CD1c-positive myeloid dendritic cell (primary cell): ENCODE measurements around the gene MYLIP.

ENCODE experiments used
- DNase-seq: peaks from one replicate; pipeline ENCODE4 v3.0.0-alpha.2; 2016; ENCODE audit errors: extremely low spot score

MYLIP gene

DNA sequence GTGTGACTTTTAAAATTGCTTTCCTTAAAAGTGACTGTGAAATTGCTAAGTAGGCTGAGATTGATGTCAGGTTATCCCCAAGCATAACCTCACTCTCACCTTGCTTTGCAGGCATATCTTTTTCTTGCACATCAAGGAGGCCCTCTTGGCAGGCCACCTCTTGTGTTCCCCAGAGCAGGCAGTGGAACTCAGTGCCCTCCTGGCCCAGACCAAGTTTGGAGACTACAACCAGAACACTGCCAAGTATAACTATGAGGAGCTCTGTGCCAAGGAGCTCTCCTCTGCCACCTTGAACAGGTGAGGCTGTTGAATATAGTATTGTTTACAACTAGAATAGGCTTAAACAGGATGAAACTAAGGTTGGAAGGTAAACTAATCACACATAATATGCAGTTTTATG, 12.6 kb downstream of the MYLIP start:
- DNase-seq, result no peak

DNA sequence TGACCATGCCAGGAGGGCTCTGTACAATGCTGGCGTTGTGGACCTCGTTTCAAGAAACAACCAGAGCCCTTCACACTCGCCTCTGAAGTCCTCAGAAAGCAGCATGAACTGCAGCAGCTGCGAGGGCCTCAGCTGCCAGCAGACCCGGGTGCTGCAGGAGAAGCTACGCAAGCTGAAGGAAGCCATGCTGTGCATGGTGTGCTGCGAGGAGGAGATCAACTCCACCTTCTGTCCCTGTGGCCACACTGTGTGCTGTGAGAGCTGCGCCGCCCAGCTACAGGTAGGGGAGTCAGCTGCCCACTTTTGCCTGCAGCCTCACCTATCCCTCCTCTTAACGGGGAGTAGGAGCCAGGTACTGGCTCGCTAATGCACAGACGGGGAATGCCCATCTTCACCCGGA, 16.2 kb downstream of the MYLIP start:
- DNase-seq, result no peak

DNA sequence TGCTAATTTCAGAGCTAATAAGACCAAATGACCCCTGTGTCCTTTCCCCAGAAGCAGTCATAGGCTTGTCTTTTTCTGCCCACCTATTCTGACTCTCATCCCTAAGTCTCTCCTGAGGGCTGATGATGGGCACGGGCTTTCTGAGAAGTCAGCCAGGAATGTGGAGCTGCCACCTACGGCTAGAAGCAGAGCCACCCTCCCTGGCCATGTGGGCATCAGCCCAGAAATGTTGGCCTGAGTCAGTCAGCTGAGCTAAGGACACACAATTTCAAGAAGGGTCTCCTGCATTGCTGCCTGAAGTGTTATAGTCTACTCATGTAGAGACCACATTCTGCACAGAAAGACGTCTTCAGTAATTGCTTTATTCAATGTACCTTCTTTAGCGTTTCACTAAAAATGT, 17.1 kb downstream of the MYLIP start:
- no peak for DNase-seq

DNA sequence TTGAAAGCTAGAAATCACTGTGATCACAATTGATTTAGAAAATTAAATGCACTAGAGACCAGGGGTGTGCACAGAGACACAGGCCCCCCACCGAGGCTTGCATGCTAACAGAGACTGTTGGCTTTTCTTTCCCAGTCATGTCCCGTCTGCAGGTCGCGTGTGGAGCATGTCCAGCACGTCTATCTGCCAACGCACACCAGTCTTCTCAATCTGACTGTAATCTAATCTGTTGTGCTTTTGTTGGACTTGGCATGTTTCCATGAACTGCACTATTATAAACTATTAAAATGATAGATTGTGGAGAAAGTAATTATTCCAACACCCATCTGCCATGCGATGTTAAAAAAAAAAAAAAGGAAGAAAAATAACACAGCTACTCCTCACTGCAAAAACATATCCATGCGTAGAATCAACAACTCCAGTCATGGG, 17.7 kb downstream of the MYLIP start:
- no peak for DNase-seq

DNA sequence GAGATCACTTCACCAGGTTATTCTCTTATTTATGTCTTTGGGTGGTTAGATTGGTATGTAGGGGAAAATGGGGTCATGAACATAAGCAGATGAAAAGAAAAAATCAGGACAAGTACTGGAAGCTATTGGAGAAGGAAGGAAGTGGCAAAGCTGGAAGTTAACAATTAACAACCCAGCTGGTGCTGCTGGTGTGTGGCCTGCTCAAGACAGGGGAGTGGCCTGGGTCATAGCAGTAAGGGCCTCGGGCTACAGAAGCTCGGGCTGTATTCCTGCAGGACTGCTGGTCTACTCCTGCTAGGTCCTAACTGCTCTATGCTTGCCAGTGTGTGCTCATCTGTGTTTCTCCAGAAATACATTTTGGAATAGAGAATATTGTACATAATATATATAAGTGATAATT, 19.6 kb downstream of the MYLIP start:
- no peak for DNase-seq

DNA sequence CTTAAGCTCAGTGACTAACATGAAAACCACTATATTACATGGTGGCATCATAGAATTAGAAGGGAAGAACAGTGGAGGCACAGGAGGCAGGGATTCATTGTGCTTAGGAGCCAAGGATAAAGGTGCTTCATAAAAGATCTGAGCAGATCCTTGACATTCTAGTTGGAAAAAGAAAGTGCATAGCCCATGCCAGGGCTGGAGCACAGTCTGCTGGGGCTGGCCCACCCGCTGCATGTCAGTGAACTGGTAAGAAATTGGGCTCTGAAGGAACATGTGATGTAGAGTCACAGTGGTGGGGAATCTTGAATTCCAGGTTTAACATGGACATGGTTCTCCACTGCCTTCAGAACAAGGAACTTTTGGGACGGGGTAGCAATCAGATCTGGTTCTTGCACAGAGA, 20.4 kb downstream of the MYLIP start:
- no peak for DNase-seq

DNA sequence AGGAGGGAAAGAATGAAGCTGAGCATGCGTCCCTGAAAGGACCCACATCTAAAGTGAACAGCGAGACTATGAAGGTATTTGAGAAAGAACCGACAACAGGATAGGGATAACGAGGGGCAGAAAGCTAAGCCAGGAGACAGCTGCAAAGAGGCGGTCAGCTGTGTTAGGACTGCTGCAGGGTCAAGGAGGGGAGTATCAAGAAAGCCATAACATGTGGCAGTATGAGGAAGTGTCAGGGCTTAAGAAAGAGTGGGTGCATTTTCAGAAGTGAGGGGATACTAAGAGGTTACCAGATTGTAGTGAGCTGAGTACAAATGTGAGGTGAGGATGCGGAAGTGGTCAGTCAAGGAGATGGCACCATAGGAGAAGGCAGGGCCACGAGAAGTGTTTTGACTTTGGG, 21.2 kb downstream of the MYLIP start:
- DNase-seq, result no peak

DNA sequence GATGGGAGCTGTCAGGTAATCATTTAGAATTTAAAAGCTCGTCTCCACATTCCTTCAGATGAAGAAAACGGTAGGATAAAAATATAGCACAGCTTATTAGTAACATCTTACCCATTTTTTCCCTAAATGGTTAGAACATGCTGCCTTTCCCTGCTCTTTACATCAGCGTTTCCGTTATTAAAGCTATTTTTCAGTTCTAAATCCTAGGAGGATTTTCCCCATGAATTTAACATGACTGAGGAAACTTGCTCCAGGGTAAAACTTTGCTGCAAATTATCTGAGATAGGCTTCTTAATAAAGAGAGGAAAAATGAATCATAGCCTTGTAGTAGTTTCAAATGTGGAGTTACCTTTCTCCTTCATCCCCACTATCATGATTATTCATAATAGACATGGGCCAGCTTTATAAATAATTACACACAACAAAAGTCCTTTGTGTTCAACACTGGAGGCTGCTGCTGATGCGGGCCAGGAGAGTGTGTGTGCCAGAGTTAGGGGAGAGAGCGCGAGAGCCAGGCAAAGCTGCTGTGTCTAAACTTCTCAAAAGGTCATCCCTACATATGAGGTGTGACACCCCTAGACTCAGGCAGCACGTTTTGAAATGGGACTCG, 24.4 kb downstream of the MYLIP start:
- no peak for DNase-seq

DNA sequence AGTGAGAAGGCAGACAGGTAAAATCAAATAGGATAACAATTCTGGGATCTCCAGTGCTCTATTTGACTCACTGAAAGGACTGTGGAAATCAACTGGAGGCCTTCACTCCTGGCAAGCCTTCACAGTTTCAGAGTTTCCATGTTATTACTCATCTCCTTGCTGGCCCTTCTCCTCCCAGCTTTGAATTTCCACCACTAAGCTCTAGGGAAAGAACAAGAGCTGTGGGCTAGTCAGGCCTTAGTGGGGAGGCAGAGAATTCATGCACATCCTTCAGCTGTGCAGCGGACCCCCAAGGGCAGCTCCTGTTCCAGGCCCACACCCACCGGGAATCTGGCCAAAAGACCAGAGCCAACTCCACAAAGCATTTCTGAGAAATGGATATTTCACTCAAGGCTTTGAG, 26.0 kb downstream of the MYLIP start:
- DNase-seq, result no peak

DNA sequence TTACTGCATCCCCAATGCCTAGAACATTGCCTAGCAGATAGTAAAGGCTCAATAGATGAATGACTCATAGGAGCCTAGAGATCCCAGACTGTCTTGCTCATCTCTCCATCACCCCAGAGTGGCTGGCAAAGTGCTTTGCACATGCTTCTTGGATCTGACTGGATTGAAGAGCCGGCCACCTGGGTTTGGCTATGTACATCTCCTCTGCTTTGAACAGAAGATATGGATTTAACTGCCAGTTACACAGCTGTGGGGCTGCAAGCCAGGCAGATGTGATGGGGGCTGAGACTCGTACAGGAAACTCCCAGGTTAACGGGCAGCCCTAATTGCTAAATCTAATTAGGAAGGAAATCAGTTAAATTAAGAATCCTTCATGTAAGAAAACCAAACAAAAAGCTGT, 28.6 kb downstream of the MYLIP start:
- DNase-seq, result no peak

DNA sequence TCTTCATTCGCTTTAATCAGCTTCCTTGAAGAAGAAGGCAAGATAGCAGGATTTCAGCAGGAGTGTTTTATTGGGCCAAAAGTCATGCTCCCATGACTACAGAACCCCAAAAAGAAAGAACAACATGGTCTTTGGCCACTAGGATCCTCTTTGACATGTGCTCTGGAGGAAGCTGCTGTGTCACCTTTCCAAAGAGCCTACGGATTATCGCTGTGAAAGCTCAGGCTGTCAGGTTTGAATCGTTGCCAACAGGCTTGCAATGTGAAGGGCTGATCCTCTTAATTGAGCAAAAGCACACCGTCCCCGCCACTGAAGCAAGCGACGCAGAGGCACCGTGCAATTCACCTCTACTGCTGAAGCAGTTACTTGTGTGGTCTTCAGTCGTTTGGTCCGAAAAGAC, 29.0 kb downstream of the MYLIP start:
- no peak for DNase-seq

DNA sequence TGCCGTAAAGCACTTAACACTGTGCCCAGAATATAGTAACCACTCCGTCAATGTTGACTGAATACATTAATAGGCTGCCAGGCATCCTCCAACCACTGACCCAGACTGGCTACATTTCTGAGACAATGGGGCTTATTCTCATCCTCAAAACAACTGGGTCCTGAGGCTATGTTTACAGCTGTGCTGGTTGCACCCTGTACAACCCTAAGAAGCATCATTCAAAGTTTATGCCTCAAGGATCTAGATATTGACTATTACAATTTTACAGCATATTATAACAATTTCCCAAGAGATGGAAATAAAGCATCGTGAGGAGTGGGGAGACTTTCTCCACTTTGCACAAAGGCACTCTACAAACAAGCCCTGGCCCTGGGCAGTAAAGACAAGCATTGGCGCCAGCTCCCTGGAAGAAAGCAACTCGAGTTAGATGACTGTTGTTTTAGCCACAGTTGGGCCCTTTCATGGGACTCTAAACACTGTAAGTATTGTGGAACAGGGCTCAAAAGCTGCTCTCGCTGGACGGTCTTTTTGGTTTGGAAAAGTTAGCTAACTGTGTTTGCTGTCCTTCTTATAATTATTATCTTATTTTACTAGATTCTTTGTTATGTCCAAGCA, 30.2 kb downstream of the MYLIP start:
- no peak for DNase-seq

DNA sequence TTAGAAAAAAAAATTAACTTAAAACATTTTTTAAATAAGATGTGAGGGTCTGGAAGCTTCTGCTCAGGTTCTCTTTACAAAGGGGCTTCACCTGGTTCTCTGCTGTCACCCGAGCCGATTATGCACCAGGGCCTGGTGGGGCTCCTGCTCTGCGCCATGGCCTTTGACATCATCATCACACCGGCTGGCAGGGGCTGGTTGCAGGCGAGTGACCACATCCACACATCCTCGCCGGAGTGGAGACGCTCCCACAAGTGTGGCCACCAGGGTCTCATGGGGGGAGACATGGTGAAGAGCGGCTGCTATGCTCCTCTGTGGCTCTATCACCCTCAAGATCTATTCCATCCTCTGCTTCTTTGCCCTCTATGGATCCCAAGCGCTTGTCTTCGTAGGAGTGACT, 31.9 kb downstream of the MYLIP start:
- DNase-seq, result no peak

DNA sequence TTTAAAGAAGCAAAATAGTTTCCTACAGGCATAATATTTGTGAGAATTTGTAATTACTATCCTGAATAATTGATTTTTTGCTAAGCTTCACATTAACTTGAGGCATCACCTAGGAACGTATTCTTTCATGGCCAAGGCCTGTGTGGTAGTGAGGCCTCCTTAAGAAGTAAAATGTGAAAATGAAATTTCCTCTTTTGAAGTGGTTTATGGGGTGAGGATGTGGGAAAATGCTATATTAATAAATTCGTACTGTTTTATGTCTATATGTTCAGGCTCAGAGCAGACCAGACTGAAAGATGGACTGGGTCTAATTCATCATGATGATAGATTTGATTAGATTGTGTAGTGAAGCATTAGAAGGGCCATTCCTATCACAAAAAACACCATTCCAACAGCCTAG, 33.1 kb downstream of the MYLIP start:
- no peak for DNase-seq

DNA sequence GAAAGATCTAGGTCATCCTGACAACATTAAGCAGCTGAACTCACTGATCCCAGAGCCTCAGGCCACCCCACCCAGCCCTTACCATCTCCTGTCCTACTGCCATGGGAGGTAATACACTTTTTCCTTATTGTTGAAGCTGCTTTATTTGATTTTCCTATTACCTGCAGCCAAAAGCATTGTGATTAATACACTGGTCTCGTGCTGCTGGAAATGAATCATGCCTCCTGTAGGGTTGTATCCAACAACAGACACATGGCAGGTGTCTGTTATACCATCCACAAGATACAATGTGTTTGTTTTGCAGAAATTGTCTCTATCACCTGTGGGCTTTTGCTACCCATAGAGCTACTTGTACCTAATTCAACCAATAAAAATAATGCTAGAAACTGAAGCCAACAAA, 34.2 kb downstream of the MYLIP start:
- no peak for DNase-seq

DNA sequence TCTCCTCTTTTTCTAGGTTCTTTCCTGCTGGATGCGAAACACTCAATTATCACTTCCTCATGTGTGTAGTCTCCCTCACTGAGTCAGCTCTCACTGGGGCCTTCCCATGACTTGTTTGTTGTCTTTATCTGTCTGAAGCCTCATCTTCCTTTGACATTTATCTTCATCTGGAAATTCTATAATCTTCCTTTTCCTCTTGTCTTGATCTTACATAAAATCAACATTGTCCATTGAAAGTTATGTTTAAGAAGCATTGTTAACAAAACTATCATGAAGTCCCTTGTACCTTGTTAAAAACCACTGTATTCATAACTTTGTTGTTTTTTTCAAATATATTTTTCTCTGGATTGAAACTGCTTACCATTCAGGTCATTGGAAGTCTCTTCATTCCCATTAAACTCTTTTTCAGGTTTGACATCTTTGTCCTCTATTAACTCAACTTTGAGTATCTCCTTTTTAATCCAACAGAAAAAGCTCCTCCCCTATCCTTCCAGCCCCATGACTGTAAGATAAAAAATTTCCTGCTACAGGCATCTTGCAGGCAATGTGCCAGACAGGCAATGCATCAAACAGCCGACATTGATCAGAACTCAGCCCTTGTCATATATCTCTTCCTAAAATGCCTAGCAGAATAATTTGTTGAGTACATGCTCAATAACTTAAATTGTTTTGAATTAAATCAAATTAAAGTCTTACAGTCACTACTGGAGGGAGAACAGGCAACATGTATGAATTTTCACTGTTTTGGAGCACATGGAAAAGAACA, 34.8 kb downstream of the MYLIP start:
- DNase-seq, result no peak

DNA sequence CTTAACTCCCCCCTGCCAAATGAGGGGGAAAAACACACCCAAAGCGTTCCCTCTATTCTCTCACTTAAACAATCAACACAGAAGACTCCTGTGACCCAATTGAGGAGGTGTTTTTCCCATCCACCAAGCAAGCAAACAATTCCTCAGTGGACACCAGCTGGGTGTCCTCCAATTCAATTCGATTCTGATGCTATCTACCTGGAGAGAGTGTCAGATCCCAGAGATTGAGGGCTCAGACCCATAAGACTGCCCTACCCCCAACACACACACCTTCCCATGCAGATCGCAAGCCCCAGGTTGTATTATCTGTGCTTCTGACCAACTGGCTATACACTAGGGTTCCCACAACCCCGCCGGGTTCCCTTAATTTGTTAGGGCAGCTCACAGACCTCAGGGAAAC, 36.8 kb downstream of the MYLIP start:
- DNase-seq, result no peak

DNA sequence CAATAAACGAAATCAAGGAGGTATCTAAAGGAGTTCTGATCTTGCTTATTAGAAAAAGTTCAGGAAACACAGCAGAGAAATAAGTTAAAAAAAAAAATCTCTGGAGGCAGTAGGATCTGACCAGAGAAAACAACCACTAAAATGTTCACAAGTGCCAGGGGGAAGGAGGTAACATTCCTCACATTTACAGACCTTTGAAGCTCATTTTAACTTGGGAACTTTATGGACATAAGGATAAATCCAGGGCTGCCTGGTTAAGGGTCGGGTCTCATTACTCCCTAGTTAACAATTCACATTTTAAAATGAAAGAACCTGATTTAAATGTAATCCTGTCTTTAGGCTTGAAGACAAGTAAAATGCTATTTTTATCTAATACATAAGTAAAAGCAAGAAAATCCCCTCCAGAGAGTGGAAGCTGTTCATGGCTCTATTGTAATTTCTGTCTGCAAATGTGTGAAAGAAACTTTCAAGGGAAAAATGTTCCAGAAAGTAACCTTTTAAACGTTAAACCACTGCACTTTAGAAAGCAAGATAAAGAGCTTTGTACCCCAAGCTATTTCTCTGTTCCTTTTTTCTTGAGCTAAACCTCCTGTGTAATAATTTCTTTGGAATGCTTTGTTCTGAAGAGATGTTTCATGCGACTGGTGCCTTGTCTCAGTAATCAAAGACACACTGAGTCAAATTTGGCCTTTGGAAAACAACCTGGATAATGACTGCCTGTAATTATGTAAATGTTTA, 38.2 kb downstream of the MYLIP start:
- no peak for DNase-seq

DNA sequence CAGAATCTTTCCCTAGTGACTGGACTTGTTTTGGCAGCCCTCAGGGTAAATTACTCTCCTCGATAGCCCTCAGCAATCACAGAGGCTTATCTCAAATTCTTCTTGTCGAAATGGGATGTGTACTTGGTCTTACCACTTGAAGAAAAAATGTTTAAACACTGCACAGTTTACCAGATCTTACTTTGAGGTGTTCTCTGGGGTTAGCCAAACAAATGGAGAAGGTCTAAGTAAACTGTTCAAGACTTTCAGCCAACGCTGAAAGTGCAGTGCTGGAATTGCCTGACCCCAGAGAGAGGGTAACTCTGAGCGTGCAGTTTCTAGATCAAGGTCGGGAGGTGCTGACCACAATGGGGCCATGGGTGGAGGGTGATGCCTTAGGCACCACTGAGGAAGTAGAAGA, 39.2 kb downstream of the MYLIP start:
- no peak for DNase-seq

DNA sequence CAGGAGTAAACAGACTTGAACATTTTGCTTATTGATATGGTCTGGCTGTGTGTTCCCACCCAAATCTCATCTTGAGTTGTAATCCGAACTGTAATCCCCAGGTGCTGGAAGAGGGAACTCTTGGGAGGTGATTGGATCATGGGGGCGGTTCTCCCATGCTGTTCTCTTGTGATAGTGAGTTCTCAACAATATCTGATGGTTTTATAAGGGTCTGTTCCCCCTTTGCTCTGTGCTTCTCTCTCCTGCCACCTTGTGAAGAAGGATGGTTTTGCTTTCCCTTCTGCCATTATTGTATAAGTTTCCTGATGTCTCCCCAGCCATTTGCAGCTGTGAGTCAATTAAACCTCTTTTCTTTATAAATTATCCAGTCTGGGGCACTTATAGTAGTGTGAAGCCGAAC, 40.0 kb downstream of the MYLIP start:
- no peak for DNase-seq

DNA sequence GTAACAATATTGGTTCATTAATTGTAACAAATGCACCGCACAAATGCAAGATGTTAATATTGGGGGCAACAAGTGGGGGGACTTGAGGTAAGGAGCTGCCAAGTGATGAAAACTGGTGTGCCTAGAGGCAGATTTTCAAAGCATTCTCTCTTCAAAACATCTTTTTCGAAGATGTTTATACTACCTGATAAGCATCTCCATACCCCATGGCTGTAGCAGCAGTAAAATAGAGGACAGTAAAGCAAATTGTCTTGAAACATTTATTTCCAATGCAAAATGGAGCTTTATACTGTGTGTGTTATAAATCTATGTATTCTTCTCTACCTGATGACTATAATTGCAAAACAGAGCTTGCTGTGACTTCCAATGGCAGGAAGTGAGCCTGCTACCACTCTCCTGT, 42.5 kb downstream of the MYLIP start:
- DNase-seq, result no peak

DNA sequence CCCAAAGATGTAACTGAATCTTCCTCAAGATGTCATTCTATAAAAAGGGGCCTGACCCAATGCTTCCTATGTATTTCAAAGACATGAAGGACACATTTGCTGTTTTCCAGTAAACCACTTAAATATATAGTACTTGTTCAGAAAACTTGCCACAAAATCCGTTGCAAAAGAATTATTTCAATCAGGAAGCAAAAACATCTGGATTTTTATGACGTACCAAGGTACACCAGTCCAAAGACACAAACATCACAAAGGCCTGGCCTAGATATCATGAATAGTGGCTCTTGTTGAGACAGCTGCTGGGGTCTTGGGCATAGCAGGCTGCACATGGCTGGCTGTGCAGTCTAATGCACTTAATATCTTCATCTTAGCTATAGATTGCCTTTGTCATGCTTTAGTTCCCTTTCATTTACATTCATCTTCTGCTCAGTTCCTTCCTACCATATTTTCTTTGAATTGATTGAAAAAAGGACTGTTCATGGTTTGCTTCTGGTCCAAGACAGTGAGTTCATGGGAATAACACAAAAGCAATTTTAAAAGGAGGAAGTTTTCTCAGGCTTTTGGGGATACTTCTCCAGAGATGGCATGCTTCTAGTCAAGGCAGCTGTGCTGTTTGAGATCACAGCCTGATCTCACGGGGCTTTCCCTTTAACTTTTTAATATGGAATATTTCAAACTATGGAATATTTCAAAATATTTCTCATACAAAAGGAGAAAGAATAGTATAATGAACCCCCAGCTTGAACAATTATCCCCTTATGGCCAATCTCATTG, 44.5 kb downstream of the MYLIP start:
- DNase-seq, result no peak
